ENCODE data around the gene ATP6AP2. TPM values are rescaled to one million over a fixed set of nuclear protein-coding genes. Genes with fewer than 3 reads are reported as not detected.

Gene ATP6AP2
- total RNA-seq, 1 experiment from 2014 or later: 67.5 TPM

GRCh38 chrX:40538406-40538805 lies 42.4 kb upstream of the ATP6AP2 start:
- H4K5ac ChIP-seq (ENCODE audit: insufficient read length, low read depth, low read length): no peak overlapping the region
- Mint-ChIP-seq H3K4me1 (peaks cover 10 to 17% of the 10 kb centered on the region in 2 experiments), H3K36me3 (ENCODE audit: insufficient read depth in 1 of 3, low read depth in 3 of 3) (peaks cover 0 to 7% (median 4%) of the 10 kb centered on the region in 3 experiments; a peak in 4 of 7 replicates), H3K4me3 (no peak overlapping the region), H3K27ac (no peak overlapping the region), H3K9me3 (peaks cover 64 to 70% of the 10 kb centered on the region in 2 experiments), H3K27me3 (ENCODE audit: low read depth) (peaks cover 10% of the 10 kb centered on the region)
- DNase-seq: no peak
- no peak for TF ChIP-seq CTCF (conservative IDR thresholded peaks at IDR 0.05)
- peaks cover 5% of the 10 kb centered on the region; the same call in 1 of the 2 replicates for H3K4me1 ChIP-seq (ENCODE audit: insufficient read depth, low read length)
- no peak overlapping the region for H2AFZ ChIP-seq (ENCODE audit: low read length)
- H2BK120ac ChIP-seq (ENCODE audit: low read depth, low read length, poor library complexity, severe bottlenecking): no peak overlapping the region
- no peak overlapping the region for H2BK5ac ChIP-seq (ENCODE audit: insufficient read length, low read length)
- H3K14ac ChIP-seq (ENCODE audit: insufficient read depth, low read length): no peak overlapping the region
- H4K8ac ChIP-seq (replicated peaks; ENCODE audit: insufficient read length, low read depth, low read length): no peak overlapping the region
- no peaks in the 10 kb centered on the region for H3K79me2 ChIP-seq (ENCODE audit: insufficient read depth, low read length)
- no peak overlapping the region for H3K18ac ChIP-seq (ENCODE audit: insufficient read length, low read depth, low read length)
- H3K23ac ChIP-seq (ENCODE audit: insufficient read length, low read depth, low read length): no peak overlapping the region
- no peak overlapping the region for H2BK20ac ChIP-seq (ENCODE audit: low read depth, low read length, poor library complexity, severe bottlenecking)
- H3K4ac ChIP-seq (ENCODE audit: low read depth, low read length): no peak overlapping the region
- H3K9ac ChIP-seq (ENCODE audit: extremely low read depth, insufficient read length, low read length): no peak overlapping the region
- no peaks in the 10 kb centered on the region for H3K23me2 ChIP-seq (ENCODE audit: insufficient read length, low read depth, low read length, poor library complexity, severe bottlenecking)
- H4K91ac ChIP-seq (ENCODE audit: insufficient read length, low read depth, low read length): no peak overlapping the region
- H2AK5ac ChIP-seq (ENCODE audit: insufficient read length, low read length): no peak overlapping the region
- no peak overlapping the region for H2BK15ac ChIP-seq (ENCODE audit: low read depth, low read length)
- H3K4me2 ChIP-seq (ENCODE audit: insufficient read depth, insufficient read length, low read length): no peak overlapping the region
- no peak overlapping the region for H3T11ph ChIP-seq (ENCODE audit: low read length)
- no peak overlapping the region for H2BK12ac ChIP-seq (ENCODE audit: insufficient read length, low read depth, low read length)
- H3K79me1 ChIP-seq (ENCODE audit: insufficient read depth, low read depth, low read length, poor library complexity, severe bottlenecking): no peaks in the 10 kb centered on the region
- no peak overlapping the region for H3K56ac ChIP-seq (ENCODE audit: insufficient read length, low read depth, low read length)
- no peaks in the 10 kb centered on the region for H3K9me3 ChIP-seq (ENCODE audit: control insufficient read depth, low read depth, low read length)
- no CpG with 5 or more reads among the region's 5 CpGs for WGBS (ENCODE audit: extremely low coverage, insufficient read length, low lambda C conversion rate)
- H3K27ac ChIP-seq (ENCODE audit: insufficient read length, low read depth, low read length): no peak overlapping the region
- H4K20me1 ChIP-seq (ENCODE audit: control insufficient read depth, insufficient read depth, insufficient read length): no peaks in the 10 kb centered on the region
- no peaks in the 10 kb centered on the region for H3K27me3 ChIP-seq (ENCODE audit: insufficient read depth, low read length)
